ENCODE data around the gene EEPD1.

EEPD1 gene

DNA sequence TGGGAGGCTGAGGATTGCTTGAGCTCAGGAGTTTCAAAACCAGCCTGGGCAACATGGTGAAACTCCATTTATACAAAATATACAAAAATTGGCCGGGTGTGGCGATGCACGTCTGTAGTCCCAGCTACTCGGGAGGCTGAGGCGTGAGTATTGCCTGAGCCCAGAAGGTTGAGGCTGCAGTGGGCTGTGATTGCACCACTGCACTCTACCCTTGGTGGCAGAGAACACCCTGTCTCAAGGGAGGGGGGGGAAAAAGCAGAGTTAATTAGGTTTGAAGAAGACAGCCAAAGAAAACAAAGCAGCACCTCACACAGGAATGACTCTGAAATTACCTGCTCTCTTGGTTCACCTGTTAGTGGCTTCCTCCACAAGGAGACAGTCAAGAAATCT lies 110.0 kb downstream of the EEPD1 start:
- no peak overlapping the region for H3K4me3 Mint-ChIP-seq
- H3K27me3 Mint-ChIP-seq (ENCODE audit: low read depth, poor library complexity): peaks cover 4% of the 10 kb centered on the region
- peaks cover under 1% of the 10 kb centered on the region for H3K9me3 Mint-ChIP-seq
- H3K4me1 Mint-ChIP-seq: peaks cover 61% of the 10 kb centered on the region
- peaks cover under 1% of the 10 kb centered on the region for H3K36me3 Mint-ChIP-seq (ENCODE audit: low read depth)
- no peak for DNase-seq
- TF ChIP-seq, protein P1, sequence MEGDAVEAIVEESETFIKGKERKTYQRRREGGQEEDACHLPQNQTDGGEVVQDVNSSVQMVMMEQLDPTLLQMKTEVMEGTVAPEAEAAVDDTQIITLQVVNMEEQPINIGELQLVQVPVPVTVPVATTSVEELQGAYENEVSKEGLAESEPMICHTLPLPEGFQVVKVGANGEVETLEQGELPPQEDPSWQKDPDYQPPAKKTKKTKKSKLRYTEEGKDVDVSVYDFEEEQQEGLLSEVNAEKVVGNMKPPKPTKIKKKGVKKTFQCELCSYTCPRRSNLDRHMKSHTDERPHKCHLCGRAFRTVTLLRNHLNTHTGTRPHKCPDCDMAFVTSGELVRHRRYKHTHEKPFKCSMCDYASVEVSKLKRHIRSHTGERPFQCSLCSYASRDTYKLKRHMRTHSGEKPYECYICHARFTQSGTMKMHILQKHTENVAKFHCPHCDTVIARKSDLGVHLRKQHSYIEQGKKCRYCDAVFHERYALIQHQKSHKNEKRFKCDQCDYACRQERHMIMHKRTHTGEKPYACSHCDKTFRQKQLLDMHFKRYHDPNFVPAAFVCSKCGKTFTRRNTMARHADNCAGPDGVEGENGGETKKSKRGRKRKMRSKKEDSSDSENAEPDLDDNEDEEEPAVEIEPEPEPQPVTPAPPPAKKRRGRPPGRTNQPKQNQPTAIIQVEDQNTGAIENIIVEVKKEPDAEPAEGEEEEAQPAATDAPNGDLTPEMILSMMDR (IDR thresholded peaks at IDR 0.05): no peak
- peak overlapping the region; percentile 57 for H3K27ac Mint-ChIP-seq

DNA sequence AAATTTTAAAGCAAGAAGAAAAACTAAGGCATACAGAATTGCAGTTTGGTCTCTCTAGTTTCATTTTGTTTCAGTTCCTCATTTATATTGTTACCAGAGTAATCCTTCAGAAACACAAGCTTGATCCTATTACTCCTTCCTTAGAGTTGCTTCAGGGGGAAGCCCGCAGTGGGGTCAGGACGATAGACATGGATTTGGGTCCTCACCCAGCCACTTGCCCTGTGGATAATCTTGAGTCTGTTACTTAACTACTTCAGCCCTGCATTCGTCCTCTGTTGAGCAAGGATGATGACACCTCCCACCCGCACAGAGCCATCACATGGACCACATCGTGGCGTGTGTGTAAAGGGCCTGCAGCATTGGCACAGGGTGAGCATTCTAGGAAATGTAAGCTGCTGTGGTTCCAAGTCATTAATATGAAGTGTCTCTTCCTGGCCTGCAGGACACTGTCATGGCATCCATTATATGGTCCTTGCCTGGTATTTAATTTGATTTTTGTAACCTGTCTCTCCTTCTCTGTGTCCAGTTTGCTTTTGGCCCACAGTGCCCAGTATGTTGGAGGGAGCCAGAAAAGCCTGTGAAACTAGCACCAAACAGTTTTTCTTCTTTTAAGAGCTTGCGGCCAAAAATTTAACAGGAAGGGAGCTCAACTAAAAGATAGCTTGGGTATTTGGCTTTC lies 111.2 kb downstream of the EEPD1 start:
- TF ChIP-seq, protein P1 (IDR thresholded peaks at IDR 0.05): no peak
- Mint-ChIP-seq H3K36me3 (ENCODE audit: low read depth) (no peaks in the 10 kb centered on the region), H3K27ac (no peak overlapping the region), H3K4me3 (no peak overlapping the region), H3K9me3 (no peaks in the 10 kb centered on the region), H3K27me3 (ENCODE audit: low read depth, poor library complexity) (peaks cover 4% of the 10 kb centered on the region), H3K4me1 (peaks cover 49% of the 10 kb centered on the region)
- DNase-seq: no peak

DNA sequence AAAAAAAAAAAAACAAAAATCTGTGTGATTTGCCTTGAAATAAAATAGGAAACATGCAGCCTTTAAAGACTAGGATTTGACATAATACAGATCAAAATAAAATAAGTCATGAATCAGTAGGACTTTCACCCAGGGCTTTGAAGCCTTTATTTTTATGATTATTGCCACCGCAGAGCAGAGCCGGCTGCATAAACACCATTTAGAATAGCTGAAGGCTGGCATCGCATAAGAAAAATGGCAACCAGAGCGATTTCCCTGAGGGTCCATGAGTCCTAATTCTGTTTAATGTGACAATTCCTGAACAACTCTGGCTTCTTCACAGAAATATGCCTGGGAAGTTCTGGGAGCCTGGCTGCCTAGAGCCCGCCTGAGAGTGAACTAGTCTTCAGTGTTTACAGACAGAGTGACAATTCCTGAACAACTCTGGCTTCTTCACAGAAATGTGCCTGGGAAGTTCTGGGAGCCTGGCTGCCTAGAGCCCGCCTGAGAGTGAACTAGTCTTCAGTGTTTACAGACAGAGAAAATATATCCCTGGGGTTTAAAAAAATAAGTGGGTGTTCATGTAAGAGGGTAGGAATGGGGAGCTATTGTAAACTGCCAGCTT lies 112.0 kb downstream of the EEPD1 start:
- Mint-ChIP-seq H3K27ac (peak overlapping the region; percentile 80), H3K27me3 (ENCODE audit: low read depth, poor library complexity) (peaks cover 4% of the 10 kb centered on the region), H3K4me3 (no peak overlapping the region), H3K9me3 (no peaks in the 10 kb centered on the region), H3K4me1 (peaks cover 46% of the 10 kb centered on the region), H3K36me3 (ENCODE audit: low read depth) (no peaks in the 10 kb centered on the region)
- DNase-seq: no peak
- TF ChIP-seq, protein P1 (IDR thresholded peaks at IDR 0.05): no peak

DNA sequence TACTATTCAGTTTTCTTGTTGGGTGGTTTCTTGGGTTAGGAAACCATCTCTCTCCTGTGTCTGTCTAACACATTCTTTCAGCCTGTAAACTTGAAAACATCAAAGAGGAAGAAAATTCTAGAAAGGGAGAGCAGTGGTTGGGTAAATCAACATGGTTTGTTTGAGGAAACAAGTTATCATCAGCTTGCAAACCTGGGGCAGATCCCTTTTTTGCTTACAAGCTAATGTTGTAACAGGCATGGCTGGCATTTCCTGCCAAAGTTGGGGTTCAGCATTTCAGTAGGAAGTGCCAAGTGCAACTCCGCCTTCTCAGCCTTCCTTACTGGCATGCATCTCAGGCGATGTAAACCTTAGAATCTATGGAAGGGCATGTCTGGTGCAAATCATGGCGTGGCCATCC lies 112.6 kb downstream of the EEPD1 start:
- TF ChIP-seq, protein P1 (IDR thresholded peaks at IDR 0.05): no peak
- H3K4me1 Mint-ChIP-seq: peaks cover 40% of the 10 kb centered on the region
- DNase-seq: no peak
- peak overlapping the region; percentile 31 for H3K27ac Mint-ChIP-seq
- H3K4me3 Mint-ChIP-seq: no peak overlapping the region
- H3K9me3 Mint-ChIP-seq: no peaks in the 10 kb centered on the region
- H3K27me3 Mint-ChIP-seq (ENCODE audit: low read depth, poor library complexity): peaks cover 4% of the 10 kb centered on the region
- no peaks in the 10 kb centered on the region for H3K36me3 Mint-ChIP-seq (ENCODE audit: low read depth)

DNA sequence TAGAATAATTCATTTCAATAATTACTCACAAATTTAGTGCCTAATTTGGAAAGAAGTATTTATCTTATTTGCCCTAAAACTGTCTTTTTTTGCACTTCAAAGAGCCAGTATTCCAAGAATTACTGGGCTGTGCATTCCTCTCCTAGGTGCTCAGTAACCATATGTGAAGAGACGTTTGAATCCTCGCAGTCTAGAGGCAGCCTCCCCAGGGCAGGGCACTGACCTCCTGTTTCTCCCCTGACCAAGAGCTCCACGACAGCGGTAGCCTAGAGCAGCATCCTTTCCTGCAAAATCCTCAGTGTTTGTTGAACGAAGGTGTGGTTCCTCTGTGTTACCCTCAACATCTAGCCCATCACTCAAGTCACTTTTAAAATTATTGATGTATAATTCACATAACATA lies 113.1 kb downstream of the EEPD1 start:
- TF ChIP-seq, protein P1 (IDR thresholded peaks at IDR 0.05): no peak
- Mint-ChIP-seq H3K27ac (peak overlapping the region; percentile 87), H3K27me3 (ENCODE audit: low read depth, poor library complexity) (peaks cover 4% of the 10 kb centered on the region), H3K36me3 (ENCODE audit: low read depth) (no peaks in the 10 kb centered on the region), H3K4me1 (peaks cover 38% of the 10 kb centered on the region), H3K9me3 (no peaks in the 10 kb centered on the region), H3K4me3 (no peak overlapping the region)
- no peak for DNase-seq

DNA sequence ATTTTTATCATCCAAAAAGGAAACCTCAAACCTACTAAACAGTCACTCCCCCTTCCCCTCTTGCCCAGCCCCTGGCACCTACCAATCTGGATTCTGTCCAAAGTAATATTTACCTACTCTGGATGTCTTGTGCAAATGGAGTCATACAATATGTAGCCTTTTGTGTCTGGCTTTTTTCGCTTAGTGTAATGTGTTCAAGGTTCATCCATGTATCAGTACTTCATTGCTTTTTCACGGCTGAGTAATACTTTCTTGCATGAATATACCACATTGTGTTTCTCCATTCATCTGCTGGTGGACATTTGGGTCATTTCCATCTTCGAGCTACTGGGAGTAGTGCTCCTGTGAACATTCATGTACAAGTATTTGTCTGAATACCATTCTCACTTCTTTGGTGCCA lies 113.6 kb downstream of the EEPD1 start:
- Mint-ChIP-seq H3K4me1 (peaks cover 38% of the 10 kb centered on the region), H3K9me3 (no peaks in the 10 kb centered on the region), H3K27ac (no peak overlapping the region), H3K36me3 (ENCODE audit: low read depth) (no peaks in the 10 kb centered on the region), H3K27me3 (ENCODE audit: low read depth, poor library complexity) (peaks cover 5% of the 10 kb centered on the region), H3K4me3 (no peak overlapping the region)
- TF ChIP-seq, protein P1 (IDR thresholded peaks at IDR 0.05): no peak
- DNase-seq: no peak
